Measurements from ENCODE around the gene PBXIP1. TPM values are rescaled to one million over a fixed set of nuclear protein-coding genes. Genes with fewer than 3 reads are reported as not detected.

PBXIP1 gene
- total and polyA plus RNA-seq, 2 of the 13 experiments (the other 11 are each of a cell fraction or from before 2014, with no cell fraction given) = 16.3 to 31.9 TPM

DNA sequence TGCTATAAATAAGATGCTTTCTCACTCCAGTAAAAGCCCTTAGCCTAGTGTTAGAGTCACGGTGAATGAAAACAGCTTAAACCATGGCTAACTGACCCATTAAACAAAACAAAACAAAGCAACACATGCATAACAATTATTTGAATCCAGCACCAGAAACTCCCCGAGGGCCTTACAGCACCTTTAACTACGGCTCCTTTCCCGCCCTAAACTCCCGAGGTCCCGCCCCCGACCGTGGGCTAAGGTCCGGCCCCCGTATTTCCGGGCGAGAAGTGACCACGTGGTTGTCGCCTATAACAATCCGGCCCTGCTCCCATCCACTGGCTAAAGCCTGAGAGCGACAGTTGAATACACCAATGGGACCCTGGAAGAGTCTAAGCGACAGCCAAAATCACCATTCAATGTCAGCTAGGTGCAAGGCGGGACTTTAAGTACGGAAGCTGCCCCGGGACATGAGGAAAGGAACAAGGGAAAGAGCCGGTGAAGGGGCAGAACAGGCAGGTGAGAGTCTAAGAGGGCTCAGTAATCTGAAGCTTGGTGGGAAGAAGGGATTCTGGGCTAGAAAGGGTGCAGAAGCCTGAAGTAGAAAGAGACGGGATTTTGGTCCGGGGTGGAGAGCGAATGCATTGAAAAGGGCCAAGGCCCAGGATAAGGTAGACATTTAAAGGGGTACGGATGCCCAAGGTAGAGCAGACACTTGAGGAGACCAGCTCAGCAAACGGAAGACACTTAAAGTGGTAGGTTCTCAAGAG is 27.2 kb upstream of the PBXIP1 start, which contains the start of gene FLAD1 (continued):
- TF ChIP-seq ZKSCAN1 (IDR thresholded peaks at IDR 0.05; ENCODE audit: low read length) (no peak), ZNF672 (CRISPR knock-in tag; IDR thresholded peaks at IDR 0.05) (no peak), NCOA5 (CRISPR knock-in tag; IDR thresholded peaks at IDR 0.05) (no peak), ZNF256 (CRISPR knock-in tag; conservative IDR thresholded peaks at IDR 0.05) (no peak), ZNF232 (CRISPR knock-in tag; IDR thresholded peaks at IDR 0.05; ENCODE audit: borderline replicate concordance) (peak; percentile 42; the same call in 1 of the 2 replicates), KDM4B (CRISPR knock-in tag; IDR thresholded peaks at IDR 0.05) (0 out of 2 replicates have a peak, but pooled peaks have one; percentile 61), STAG1 (CRISPR knock-in tag; IDR thresholded peaks at IDR 0.05) (no peak), ZC3H4 (CRISPR knock-in tag; IDR thresholded peaks at IDR 0.05; ENCODE audit: borderline replicate concordance) (no peak), NONO (IDR thresholded peaks at IDR 0.05) (no peak), NONO (CRISPR knock-in tag; conservative IDR thresholded peaks at IDR 0.05) (peak; percentile 75), ZNF547 (CRISPR knock-in tag; IDR thresholded peaks at IDR 0.05) (no peak), KDM5A (IDR thresholded peaks at IDR 0.05; ENCODE audit: borderline replicate concordance, low read length) (peak; percentile 76; the same call in 1 of the 2 replicates), FOXK1 (CRISPR knock-in tag; IDR thresholded peaks at IDR 0.05; ENCODE audit: borderline replicate concordance, low read depth) (peak; percentile 80), SIN3A (IDR thresholded peaks at IDR 0.05; ENCODE audit: borderline replicate concordance, low read depth, low read length) (peak; percentile 90; the same call in 1 of the 2 replicates), SRSF4 (IDR thresholded peaks at IDR 0.05; ENCODE audit: low read depth, low read length, poor library complexity, severe bottlenecking) (no peak), SOX13 (IDR thresholded peaks at IDR 0.05) (no peak), SOX13 (CRISPR knock-in tag; conservative IDR thresholded peaks at IDR 0.05 in 1 of 2, IDR thresholded peaks at IDR 0.05 in 1 of 2) (no peak), POLR2A (IDR thresholded peaks at IDR 0.05; ENCODE audit: insufficient read depth in 1 of 2, low read depth in 2 of 2, low read length in 2 of 2) (peak; percentile 56 to 71; a peak in 3 of 4 replicates), ZNF614 (CRISPR knock-in tag; IDR thresholded peaks at IDR 0.05; ENCODE audit: borderline replicate concordance) (no peak), ZNF605 (CRISPR knock-in tag; IDR thresholded peaks at IDR 0.05) (no peak), ZNF253 (CRISPR knock-in tag; IDR thresholded peaks at IDR 0.05; ENCODE audit: borderline replicate concordance) (no peak), ZNF562 (CRISPR knock-in tag; IDR thresholded peaks at IDR 0.05; ENCODE audit: borderline replicate concordance) (no peak), HNRNPLL (IDR thresholded peaks at IDR 0.05; ENCODE audit: low read depth, low read length, poor library complexity, severe bottlenecking) (no peak), RXRB (CRISPR knock-in tag; IDR thresholded peaks at IDR 0.05; ENCODE audit: borderline replicate concordance) (no peak)
- TF ChIP-seq, protein P1, sequence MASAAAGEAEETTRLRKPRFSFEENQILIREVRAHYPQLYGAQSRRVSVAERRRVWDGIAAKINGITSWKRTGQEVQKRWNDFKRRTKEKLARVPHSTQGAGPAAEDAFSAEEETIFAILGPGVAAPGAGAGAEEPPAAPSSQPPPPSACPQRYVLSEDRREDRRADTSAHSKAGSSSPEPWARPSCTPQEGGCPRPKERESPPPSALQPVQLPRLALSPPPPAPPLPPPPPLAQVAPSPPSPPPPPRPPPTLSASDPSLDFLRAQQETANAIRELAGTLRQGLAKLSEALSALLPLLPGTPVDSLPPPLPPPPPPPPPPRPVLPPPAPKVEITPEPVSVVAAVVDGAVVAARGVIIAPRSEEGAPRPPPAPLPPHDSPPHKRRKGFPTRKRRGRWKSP (CRISPR knock-in tag; IDR thresholded peaks at IDR 0.05) = no peak
- TF ChIP-seq, protein P2, sequence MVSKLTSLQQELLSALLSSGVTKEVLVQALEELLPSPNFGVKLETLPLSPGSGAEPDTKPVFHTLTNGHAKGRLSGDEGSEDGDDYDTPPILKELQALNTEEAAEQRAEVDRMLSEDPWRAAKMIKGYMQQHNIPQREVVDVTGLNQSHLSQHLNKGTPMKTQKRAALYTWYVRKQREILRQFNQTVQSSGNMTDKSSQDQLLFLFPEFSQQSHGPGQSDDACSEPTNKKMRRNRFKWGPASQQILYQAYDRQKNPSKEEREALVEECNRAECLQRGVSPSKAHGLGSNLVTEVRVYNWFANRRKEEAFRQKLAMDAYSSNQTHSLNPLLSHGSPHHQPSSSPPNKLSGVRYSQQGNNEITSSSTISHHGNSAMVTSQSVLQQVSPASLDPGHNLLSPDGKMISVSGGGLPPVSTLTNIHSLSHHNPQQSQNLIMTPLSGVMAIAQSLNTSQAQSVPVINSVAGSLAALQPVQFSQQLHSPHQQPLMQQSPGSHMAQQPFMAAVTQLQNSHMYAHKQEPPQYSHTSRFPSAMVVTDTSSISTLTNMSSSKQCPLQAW (CRISPR knock-in tag; IDR thresholded peaks at IDR 0.05) = peak; percentile 72; the same call in 1 of the 2 replicates
